GM21515 (cell line): ENCODE measurements around the gene IFNA6.
A peak's percentile ranks its signal among the peaks of the same experiment; 100 is the strongest.
"Not testable (repeated sequence)": the region's sequence is repeated elsewhere in the genome, so short reads cannot be mapped to it uniquely, and the experiment has no call there.

Experiments
- ATAC-seq: cut with Tn5 transposase; IDR thresholded peaks from one replicate; pipeline ENCODE4 v1.9.1; 2021; ENCODE audit not compliant: unreplicated experiment

IFNA6 gene

DNA sequence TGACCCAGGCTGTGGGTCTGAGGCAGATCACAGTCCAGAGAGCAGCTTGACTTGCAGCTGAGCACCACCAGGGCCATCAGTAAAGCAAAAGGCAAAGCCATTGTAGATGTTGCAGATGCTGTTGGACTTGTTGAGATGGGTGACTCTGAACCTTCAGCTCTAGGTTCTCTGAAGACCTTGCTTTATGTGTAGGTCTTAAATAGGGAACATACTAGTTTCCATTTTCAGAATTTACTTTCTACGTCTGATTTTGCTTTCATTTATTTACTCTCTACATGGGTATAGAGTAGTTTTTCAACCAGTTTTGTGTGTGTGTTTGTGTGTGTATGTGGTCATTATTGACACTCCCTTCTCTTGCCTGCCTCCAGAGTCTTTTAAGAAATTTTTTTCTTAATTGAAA is at the start of gene IFNA6:
IFNA6 (minus strand) TSS at position 101 of the 400 bp plus-strand sequence; CDS start at position 101, 0 bp downstream.
- no peak for ATAC-seq

DNA sequence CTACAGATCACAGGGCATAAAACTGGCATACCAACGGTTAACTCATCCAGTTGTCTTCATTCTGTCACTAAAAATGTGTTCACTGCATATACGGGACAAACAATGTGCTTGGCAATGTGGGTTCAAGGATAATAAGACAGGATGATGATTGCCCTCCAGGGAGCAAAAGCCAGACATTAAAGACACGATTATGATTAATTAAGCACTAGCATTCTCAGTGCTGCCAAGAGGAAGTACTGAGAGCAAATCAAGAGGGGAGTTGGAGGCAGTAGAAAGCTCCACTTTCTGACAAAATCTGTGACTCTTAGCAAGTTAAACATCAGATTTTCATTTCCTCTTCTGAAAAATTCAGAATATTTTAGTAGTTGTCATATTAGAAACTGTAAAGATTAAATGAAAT is 49.3 kb upstream of the IFNA6 start:
- ATAC-seq: no peak

DNA sequence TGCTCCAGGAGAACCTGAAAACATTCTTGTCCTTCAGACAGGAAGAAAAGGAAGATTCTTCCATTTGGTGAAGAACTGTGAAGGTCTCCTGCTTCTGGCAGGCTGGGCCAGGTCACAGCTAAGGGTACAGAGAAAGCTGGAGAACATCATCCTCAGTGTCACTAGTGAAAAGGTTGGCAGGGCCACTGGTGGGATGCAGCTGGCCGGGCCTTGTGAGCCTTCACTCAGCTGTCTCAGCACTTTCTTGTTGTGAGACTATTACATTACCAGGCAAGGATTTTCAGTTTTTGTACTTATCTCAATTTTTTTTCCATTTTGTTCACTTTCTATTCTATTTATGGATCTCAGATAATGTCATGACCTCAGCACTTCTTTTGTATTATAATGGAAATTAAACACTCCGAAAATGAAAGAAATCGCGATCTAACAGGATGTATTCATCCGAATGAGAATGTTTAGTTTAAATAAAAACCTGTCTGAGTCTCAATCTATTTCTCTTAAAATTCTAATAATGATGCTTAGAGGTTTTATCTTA is 48.3 kb upstream of the IFNA6 start:
- no peak for ATAC-seq

DNA sequence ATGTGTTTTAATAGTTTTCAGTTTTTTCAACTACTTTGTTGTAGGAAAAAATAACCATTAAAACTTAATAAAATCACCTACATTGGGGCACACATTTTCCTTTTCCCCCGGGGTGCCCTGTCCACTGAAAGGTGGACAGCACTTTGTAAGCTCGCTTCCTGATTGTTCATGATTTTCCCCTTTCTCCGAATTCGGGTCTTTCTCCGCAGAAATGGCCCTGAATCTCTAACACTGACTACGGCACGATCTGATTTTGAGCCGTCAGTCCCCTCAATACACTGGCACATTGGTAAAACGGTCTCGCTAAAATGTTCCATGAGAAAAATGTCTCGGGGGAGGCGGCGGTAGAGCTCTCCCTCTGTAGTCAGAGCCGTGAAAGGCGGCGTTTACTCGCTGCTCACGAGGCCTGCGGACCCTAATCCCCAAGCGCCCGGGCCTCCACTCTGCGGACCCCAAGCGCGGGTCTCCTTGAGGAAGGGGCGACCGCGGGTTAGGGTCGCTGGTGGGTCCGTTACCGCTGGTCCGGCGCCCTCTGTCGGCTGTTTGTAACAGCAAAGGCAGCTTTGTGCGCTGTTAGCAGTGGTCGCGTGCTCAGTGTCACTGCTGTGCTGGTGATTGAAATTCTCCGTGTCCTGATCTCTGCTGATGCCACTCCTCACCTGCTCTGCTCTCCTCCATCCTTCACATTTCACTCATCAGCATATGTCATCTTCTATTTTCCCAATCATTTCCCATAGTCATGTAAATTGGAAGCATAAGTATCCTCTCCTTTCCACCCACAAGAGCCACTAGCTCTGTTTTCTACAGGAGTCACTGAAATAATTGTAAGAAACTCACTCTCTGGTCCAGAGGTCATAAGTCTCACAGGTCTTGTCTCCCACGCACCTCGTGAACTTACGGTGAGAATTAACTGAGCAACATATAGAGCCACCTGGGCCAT is 45.4 kb upstream of the IFNA6 start:
- ATAC-seq: peak; percentile 75

DNA sequence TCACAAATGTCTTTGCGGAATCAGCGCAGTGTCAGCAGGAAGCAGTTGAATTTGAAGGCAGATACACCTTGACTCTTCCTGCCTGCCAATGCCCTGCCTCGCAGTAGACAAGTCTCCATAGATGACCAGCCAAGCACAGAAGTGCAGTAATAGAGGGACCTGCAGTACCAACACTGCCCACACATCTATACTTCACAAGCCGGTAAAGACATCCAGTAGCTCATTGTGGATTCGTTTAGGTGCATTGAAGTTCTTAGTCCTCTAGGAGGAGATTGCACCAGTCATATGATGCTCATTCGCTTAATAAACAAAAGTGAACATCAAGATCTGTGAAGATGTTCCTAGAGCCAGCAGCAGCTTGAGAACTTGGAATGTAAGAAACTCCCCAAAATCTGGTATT is 41.6 kb upstream of the IFNA6 start:
- ATAC-seq: peak; percentile 65

DNA sequence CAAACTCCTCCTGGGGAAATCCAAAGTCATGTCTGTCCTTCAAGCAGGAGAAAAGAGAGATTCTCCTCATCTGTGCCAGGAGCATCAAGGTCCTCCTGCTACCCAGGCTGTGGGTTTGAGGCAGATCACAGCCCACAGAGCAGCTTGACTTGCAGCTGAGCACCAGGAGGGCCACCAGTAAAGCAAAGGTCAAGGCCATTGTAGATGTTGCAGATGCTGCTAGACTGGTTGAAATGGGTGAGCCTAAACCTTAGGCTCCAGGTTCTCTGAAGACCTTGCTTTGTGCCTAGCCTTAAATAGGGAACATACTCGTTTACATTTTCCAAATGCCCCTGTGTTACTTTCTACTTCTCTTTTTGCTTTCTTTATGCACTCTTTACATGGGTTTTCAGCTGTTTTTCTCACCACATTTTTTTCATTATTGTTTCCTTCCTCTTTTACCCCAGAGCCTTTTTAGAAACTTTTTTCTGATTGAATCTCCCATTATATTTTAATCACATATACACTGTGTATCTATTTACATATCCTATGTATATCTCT is 34.5 kb upstream of the IFNA6 start, which contains the start of gene IFNA2:
IFNA2 (minus strand) TSS at position 268 of the 540 bp plus-strand sequence; CDS start at position 199, 69 bp downstream.
- ATAC-seq: no peak

DNA sequence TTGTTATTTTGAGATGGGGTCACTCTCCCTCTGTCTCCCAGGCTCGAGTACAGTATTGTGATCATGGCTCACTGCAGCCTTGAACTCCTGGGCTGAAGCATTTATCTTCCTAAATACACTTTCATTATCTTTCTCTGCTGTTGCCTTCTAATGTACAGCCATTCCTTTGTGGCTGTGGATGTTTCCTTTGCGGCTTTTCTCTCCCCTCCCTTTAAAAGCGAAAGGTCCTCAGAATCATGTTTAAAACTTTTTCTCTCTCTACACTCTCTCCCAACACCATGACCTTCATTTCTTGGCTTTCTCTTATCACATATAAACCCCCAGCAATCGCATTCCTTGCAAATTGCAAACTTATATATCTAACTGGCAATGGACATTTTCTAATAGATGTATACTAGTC is 32.9 kb upstream of the IFNA6 start:
- no peak for ATAC-seq

DNA sequence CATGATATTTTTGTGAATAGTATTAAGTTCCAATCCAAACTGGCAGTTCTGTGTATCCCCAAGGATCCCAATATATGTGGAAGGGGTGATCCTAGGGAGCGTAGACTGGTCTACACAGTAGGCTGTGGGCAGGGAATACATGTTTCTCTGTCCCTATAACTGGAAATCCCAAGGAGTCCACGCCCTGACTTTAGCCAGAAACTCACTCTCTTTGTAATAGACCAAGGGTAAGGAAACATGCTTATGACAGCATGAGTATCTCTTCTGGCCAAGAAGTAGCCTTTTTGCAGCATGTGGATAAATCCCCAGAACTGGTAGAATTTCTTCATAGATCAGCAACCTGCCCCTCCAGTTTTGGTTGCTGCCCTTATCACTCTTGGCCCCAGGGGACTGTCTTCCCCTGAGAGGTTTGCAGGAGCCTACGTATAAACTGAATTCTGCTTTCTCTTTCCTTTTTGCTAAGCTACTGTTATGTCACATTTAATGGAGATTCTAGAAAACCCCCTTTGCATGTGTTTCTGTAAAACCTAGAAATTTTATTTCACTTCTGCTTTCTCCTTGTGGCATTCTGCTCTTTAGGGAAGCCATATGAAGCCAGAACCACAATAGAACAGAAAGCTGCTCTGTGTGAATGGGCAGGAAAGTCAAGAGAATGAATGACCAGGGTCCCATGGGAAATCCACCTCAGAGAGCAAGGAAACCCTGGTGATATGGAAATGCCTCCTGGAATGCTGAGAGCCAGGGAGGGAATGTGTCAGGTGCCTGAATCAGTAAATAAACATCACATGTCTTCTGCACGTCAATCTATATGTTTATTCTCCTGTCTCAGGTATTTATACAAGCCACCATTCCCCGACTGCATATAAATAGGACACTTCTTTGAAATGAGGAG is 31.0 kb upstream of the IFNA6 start:
- peak; percentile 99 for ATAC-seq

DNA sequence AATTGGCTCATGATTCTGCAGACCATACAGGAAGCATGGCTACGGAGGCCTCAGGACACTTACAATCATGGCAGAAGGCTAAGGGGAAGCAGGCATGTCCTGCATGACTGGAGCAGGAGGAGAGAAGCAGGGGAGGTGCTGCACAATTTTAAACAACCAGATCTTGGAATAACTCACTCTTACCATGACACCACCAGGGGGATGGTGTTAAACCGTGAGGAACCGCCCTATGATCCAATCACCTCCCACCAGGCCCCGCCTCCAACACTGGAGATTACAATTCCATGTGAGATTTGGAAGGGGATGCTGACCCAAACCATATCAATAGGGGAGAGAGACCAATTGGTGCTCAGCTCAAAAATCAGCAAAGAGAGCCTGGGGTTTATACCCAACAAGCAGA is 20.8 kb upstream of the IFNA6 start:
- ATAC-seq: not testable (repeated sequence)

DNA sequence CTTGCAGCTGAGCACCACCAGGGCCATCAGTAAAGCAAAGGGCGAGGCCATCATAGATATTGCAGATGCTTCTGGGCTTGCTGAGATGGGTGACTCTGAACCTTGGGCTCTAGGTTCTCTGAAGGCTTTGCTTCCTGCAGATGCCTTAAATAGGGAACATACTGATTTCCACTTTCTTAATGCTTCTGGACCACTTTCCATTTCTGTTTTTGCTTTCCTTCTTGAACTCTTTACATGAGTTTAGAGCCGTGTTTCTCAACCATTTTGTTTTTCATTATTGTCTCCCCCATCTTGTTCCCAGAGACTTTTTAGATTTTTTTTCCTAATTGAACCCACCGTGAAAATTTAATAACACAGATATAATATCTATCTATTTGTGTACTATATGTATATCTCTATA is 17.3 kb upstream of the IFNA6 start, which contains the start of gene IFNA13:
IFNA13 (minus strand) TSS at position 101 of the 400 bp plus-strand sequence; CDS start at position 54, 47 bp downstream.
- ATAC-seq: no peak

DNA sequence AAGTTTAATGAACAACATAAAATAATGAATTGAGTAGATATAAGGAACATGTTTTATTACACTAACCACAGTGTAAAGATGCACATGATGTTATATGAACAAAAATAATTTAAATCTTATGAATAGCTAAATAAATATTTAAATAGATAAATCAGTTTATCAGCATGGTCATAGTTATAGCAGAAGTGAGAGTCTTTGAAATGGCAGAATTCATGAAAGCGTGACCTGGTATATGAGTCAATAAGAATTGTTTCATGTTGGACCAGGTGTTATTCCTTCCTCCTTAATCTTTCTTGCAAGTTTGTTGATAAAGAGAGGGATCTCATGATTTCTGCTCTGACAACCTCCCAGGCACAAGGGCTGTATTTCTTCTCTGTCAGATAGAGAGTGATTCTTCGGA is 16.5 kb upstream of the IFNA6 start:
- ATAC-seq: peak; percentile 85

DNA sequence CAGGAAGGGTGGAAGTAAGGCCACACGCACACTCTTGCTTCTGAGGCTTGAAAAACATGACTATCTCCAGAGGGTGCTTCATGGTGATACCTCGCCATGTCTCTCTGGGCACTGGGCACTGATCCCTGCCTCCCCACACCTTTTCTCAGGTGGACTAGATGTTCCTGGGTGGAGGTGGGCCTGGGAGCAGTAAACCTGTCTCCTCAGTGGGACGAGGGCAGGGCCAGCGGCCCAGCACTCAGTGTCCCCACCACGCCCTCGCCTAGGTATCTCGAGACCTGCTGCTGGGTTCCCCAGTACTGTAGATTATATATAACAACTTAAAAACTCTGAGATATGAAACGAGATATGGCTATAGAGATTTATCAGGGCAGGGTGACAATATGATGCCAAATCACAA is 11.6 kb upstream of the IFNA6 start:
- ATAC-seq: no peak

DNA sequence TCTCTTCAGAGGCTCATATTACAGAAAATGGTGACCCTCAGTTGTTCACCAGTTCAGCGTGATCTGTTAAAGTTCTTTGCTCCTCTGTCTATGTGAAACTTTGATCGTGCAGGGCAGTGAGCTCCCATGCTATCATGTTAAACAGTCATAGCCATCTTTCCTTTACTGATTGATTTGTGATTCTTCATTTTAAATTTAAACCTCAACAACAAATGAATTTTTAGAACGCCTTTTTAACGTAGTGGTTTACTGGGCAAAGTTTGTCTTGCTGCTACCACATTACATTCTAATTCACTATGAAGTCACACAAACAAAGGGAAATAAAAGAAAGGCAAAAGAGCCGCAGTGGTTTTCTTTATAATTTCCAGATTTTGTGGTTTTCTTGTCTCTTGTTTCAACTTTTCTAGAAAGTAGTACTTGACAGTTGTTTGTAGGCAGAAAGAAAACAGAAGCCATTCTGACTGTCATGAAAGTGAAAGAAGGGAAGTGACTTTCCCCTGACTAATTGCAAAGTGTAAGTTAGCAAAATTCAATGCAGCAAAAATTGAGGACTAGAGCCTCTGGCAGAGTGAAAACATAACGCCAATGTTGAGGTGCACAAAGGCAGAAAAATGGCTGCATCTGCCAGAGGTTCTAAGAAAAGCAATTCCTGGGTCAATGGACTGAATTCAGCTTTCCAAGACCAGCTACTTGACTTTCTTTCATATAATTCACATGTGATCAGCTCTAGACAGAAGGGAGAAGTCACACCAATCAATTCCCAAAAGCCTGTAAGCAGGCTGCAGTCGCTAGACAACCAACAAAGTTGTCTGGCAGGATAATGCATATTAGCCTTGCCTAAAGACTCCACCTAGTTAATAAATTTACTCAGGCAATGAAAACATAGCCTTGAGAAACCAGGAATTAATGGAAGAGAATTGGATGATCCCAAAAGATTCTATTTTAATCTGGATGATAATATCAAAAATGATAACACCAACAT is 7.1 kb upstream of the IFNA6 start:
- ATAC-seq: peak; percentile 94

DNA sequence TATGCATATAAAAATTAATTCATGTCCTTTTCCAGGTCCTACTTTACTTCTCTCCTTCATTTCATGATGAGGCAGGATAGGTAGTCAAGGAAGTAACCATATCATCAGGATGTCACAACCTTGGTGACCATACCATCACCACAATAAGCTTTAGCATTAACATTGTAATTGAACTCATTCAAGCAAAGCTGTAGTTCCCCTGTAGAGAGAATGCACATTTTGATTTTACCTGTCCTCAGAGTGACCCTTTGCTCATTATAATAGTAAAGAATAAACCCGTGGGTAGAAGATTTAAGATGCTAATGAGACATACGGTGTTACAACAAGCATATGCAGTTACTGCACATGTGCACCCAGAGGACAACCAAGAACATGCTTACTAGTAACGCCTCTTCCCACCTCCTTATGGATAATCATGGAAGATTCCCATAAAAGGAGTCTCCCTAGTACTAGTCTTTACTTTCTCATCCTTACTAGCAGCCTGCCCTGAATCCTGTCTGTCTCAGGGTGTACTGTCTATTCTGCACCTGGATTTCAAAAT is 2.2 kb downstream of the IFNA6 start:
- no peak for ATAC-seq

DNA sequence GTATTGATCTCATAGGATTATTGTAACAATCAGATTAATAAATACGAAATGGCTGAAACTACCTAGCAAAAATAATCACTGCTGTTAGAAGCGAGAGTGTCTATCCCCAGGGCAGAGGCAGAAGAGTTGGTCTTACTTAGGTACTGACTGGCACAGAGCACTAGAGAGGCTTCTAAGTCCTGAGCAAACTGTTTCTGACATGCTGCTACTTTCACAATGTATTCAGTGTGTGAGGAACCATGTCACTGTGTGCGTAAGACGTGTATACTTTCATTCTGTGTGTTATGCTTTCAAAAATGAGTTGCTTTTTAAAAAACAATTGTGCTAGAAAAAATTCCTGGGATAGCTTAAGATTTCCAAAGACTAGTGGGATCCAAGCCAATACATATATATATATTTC is 10.0 kb downstream of the IFNA6 start:
- no peak for ATAC-seq

DNA sequence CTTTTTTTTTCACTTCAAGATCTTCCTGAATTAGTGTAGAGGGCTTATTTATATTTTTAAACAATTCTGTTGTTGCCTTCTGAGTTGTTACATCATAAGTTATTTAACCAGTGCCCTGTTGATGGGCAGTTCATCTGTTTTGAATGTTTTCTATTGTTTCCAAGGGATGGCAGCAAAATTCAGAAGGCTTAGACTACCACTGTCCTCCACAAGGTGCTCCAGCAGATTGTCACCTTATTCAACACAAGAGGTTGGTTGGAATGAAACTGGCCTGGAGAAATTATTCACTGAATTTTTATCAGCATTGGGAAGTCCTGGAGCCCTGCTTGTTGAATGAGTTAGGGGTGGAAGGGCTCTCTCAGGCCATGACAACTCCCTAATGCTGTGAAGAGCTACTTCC is 14.2 kb downstream of the IFNA6 start:
- ATAC-seq: no peak

DNA sequence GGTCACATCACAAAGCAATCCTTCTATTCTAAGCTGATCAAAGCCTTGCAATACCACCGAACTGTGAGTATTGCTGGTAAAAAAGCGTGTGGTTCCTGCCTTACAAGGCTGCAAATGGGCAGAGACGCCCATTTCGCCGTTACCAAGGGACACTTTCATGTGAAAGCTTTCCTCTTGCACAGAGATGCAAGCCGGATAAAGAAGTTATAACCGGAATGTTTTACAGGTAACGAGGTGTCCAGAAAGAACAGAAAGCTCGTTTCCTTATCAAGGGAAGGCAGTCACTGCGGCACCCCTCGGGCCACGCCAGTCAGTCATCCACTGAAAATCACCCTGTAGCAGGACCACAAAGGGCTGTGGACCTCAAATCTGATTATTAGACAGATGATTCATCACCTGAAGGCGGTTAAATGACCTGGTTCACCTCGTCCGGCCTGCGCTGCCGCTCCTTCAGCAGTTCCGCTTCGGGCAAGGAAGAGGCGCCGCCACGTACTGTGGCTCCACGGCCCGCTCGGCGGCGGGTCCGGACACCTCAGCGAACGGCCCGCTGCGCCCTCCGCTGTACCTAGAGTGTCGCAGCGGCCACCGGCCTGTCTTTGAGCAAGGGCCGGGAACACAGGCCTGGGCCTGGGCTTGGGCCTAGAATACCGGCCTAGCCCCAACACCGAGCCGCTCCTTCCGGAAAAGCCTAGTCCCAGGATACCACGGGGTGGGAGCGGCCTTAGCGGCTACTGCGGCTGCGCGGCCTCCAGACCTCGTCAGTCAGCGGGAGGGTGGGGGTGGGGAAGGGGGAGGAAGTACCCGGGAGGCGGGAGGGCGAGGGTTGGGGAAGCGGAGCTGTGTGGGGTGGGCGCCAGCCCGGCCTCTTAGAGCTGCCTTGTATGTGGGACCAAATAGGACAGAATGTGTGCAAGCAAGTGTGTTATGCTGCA is 15.7 kb downstream of the IFNA6 start, which contains the start of gene KLHL9:
KLHL9 (minus strand) TSS at position 704 of the 932 bp plus-strand sequence; CDS start at position 159, 545 bp downstream.
- ATAC-seq: peak; percentile 89

DNA sequence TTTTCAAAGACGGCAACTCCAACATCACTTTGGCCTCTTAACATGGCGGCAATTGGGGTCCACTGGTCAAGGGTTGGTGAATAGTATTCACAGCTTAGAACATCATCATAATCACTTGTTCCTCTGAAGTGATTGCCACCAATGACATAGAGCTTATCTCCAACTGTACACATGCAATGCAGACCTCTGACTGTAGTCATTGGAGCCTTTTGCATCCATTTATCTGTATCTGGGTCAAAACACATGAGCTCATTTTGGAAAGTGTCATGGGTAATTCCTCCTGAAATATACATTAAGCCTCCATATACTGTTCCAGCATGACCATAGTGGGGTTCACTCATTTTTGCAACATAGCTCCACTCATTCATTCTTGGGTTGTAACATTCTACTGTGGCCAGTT is 17.5 kb downstream of the IFNA6 start:
- ATAC-seq: no peak
